NOMO-1 treated with dmso at 0.1 percent for 144 hours (cell line): ENCODE results near the gene FLNC.

ENCODE experiments used
- DNase-seq: peaks from one replicate; lab custom pipeline; 2025; ENCODE audit not compliant: unreplicated experiment; lab: John Stamatoyannopoulos, UW

Gene FLNC

DNA sequence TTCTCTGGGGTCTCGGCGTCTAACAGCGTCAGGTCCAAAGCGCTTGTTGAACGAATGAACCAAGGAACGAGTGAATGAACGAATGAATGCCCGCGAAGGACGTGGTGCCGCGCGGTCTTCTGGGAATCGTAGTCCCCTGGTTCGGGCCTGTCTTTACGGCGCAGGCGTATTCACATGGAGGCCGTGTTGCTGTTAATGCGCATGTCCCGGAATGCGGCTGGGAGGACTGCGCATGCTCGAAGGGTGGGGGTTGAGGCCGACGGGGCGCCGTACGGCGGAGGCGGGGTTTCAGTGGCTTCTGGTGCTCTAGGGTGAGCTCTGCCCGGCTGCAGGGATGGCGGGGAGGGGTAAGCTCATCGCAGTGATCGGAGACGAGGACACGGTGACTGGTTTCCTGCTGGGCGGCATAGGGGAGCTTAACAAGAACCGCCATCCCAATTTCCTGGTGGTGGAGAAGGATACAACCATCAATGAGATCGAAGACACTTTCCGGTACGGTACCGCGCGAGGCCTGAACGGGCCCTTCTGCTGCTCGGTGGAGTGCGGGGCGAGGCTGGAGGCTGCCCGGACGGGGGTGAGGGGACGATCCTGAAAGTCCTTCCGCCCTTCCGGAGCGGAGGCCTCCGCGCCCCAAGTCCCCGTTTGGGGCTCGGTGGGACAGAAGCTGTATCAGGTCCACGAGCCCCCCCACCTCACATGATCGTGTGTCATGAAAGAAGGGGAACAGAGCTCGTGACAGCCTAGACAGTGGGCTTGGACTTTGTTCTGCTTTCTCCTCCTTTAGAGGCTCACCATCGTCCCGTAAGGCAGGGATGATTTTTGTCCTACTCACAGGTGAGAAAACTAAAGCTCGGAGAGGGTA, 32.6 kb downstream of the FLNC start, which contains the start of gene ATP6V1F:
Gene ATP6V1F, plus strand, starts transcription at position 286 of the 862 bp plus-strand sequence. Its CDS starts 49 bp downstream, at position 335.
- peak; percentile 87 for DNase-seq

DNA sequence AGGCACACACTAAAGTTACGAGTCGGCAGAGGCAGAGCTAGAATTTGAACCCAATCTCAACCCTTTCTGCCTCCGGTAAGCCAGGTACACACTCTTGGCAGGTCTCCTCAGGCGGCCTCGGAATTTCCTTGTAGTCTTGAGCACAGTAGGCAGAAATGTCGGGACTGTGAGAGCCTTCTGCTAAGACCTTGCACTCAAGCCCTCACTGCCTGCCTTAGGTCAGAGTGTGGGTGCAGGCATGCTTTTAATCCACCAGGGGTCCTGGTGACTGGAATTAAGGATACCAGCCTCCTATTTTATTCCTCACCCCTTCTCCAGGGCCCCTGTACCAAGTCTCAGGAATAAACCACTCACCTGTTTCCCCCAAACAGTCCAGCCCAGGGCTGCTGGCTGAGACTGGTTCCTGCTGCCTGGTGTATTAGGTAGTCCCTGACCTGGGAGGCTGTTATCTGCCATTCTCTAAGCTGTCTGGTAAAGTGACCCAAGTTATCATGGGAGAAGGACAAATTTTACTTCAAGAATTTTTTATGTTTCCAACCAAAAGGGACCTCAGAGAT, 33.3 kb downstream of the FLNC start:
- DNase-seq: no peak

DNA sequence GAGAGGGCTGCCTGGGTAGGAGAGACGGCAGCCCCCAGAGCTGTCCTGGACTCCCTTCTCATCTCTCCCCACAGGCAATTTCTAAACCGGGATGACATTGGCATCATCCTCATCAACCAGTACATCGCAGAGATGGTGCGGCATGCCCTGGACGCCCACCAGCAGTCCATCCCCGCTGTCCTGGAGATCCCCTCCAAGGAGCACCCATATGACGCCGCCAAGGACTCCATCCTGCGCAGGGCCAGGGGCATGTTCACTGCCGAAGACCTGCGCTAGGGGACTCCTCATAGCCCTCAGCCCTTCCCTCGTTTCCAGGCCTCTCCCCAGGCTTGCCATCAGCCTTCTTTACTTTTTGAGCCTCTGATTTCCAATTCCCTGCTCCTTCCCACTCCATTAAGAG, 35.1 kb downstream of the FLNC start:
- DNase-seq: no peak

DNA sequence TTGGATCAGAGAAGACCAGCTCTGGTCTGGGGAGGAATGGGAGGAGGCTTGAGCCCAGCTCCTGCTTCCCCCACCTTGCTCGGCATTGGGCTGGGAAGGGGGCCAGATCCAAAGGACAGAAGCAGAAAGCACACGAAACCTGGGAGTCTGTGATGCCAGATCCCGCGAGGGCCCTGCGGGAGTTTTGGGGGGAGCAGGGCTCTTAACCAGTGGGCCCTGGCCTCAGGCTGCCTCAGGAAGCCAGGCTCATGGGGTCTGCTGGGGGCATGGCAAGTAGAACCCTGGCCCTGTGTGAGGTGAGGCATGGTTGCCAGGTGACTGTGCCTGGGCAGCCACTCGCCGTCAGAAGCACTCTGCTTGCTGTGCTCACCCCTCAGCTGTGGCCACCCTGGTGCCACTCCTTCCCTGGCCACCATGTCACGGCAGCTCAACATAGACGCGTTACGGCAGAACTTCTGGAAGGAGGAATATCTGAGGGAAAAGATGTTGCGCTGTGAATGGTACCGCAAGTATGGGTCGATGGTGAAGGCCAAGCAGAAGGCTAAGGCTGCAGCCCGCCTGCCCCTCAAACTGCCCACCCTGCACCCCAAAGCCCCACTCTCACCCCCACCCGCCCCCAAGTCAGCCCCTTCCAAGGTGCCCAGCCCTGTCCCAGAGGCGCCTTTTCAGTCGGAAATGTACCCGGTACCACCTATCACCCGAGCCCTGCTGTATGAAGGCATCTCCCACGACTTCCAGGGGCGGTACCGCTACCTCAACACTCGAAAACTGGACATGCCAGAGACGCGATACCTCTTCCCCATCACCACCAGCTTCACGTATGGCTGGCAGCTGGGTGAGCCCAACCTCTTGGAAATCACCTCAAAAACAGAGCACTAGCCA, 36.0 kb downstream of the FLNC start:
- no peak for DNase-seq

DNA sequence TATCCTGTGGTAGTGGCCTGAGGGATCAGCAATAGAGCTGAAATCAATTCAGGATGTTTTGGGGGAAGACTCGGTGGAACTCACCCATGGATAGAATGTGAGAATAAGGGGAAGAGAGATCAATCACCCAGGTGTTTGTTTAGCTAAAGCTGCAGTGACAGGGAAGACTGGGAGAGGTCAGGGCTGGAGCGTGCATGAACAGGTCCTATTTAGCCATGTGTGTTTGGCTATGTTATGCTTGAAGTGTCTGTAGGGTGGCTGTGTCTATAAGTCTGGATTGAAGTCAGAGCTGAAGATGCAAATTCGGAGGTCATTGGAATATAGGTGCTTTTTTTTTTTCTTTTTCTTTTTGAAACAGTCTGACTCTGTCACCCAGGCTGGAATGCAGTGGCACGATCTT, 37.0 kb downstream of the FLNC start:
- DNase-seq: no peak

DNA sequence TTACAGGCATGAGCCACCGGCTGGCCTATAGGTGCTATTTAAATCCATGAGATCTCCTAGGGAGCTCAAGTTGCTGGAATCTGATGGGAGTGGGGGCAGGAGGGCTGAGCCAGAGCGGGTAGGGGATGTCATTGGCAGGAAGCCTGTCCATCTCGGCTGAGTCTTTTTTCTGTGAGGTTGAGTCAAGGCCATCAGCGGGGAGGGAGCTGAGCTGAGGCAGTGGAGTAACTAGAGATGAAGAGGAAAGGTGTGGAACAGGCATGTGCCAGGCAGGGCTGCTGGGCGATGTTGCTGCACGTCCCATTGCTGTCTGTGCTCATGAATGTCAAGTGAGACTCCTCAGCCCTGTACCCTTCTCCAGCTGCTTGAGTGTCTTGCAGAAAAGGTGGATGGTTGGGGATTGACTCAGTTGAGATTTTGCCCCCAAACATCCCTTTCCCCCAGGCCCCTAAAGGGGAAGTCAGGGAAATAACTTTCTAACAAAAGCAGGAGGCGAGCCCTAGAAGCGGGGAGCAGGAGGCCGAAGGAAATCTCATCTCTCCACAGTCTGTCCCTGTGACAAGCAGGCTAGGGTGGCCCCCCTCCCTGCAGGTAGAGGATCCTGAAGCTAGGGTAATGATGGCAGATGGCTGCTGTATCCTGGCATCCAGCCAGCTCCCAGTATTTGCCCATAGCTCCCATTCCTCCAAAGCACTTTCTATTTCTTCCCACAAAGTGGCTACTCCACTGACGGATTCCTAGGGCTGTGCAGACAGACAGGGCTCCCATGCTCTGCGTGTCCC, 37.8 kb downstream of the FLNC start:
- no peak for DNase-seq

DNA sequence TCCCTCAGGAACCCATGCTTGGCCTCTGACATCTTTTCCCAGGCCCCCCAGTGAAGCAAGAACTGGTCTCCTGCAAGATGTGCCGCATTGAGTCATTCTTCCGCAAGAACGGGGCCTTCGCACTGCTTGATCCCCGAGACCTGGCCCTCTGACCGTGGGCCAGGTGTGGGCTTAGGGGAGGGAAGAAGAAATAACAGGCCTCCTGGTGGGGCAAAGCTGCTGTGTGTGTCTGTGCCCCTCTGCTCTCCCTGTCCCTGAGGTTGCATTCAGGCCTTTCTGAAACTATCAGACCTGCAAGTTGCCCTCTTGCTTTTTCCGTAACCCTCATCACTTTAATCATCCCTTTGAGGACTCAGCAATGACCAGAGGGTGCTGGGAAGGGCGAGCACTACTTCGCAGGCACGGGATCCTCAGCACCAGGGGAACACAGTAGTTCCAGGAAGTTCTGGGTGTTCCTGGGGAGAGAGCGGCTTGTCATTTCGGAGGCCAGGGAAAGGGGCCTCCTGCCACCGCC, 38.5 kb downstream of the FLNC start:
- no peak for DNase-seq

DNA sequence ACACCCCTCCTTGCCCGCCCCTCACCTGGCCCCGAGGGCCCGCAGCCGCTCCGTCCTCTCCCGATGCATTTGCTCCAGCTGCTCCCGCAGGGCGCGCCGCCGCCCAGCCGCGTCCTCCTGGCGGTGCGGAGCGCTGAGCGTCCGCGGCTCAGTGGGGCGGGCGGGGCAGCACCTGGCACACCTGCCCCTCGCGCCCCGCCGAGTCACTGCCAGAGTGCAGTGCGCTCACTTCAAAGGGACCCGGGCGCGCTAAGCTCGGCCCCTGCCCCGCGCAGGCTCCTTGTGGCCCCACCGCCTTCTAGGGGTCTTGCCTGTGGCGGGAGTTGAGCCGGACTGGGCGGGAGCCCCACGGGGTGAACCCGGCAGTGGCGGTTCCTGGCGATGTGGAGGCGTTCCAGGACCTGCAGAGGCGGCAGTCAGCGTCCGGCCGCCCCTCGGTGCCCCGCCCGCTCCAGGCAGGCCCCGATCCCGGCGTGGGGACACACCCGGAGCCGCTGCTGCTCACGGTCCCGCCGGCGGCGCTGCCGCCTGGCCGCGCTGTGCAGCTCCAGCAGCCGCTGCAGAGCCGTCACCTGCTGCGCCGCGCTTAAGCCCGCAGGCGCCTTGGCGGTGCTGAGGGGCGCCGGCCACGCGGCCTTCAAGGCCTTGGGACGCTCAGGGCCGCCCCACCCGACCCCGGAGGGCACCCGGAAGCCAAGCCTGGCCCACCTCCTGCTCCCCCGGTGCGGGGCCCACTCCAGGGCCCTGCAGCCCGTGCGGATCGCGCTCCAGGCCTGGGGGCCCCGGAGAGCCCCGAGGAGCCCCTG, 39.1 kb downstream of the FLNC start:
- no peak for DNase-seq

DNA sequence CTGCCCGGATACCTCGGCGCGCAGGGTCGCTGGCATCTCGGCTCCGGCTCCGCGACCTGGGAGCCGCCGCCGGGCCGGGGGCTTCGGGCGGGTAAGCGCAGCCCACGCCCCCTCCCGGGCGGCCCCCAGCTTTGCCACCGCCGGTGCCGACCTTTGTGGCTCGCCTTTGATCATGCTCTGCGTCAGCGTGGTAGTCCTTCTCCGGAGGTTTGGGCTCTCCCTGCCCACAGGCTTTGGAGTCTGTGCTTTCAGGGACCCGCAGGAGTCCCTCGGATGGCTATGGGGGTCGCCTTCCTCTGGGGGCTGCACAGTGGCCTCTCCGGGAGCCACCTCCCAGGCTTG, 39.7 kb downstream of the FLNC start:
- DNase-seq: no peak

DNA sequence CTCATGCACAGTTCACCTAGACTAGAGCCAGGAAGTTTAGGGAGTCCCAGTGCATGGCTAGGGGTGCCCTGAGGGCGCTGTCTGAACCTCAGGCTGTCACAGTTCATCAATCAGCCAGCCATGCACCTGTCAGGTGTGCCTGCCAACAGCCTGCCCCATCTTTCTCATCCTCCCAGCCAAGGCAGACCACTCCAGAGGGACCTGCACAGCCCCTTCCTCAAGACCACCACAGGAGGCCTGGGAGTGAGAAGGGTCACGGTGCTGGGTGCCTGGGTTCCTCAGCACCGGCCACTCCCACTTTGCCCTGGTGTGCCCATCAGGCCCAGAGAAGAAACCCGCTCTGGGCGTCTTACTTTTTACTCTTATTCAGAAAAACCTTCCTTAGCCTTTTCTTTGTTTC, 40.8 kb downstream of the FLNC start:
- no peak for DNase-seq

DNA sequence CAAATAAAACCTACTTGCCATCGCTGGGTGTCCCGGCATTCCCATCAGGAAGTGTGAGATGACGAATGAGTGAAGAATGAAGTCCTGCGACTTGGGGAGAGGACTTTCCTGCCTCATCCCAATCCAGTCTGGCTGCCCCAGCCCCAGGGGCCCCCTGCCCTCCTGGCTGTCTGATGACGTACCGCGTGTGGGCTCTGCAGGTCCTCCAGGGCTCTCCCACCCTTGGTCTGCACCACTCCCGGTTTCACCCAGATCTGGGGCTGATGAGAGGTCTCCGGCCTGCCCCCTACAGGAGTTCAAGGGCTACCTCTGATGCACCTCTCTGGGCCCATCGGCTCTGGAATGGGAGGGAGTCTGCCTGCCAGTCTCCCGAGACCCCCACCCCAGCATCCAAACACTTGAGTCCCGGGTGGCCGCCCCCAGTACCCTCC, 42.2 kb downstream of the FLNC start:
- no peak for DNase-seq

DNA sequence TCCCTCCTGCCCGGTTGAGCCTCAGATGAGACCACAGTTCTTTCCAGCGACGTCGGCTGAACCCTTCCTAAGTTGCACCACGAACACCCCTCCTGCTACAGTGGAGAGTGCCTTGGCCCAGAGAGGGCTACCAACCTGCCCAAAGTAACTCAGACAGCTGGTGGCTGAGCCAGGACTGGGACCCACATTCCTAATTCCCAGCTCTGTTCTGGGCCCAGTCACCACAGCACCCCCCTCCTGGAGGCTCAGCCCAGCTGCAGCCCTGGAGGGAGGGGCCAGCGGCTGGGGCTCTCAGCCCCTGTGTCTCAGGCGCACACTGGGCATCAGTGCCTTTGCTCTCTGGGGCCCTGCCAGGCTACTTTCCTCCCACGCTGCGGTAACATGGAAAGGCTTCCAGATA, 43.0 kb downstream of the FLNC start:
- DNase-seq: no peak

DNA sequence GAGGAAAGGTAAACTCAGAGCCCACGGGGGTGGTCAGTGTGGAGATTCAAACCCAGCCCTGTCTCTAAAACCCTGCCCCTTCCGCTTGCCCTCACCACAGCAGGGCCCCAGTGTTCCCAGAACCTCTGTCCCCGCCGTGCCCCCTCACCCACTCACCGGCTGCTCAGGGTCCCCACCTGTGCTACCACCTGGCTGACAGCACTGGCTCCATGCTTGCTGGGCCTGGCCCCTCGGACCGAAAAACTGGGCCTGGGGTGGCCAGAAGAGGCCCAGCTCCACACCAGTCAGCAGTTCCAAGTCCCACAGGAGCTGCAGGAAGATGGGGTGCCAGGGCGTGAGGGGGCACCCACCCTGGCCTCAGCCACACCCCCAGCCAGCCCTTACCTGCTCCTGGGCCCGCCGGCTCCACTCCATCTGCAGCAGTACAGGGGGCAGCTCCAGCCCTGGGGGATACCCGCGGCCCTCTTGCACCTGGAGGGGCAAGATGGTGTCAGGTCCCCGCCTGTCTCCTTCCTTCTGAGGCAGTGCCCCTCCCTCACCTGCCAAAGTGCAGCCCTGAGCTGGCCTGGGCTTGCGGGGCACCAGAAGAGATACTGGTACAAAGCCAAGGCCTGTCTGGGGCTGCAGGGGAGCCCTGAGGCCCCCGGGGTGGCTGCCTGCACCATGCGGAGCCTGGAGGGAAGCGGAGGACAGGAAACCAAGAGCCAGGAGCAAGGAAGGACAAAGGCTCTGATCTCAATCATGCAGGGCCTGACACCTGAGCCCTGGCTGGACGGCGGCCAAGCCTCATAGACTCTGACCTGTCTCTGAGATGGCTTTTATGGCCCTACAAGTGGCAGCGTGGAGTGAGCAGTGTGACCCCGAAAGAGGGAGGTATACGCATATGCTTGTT, 44.2 kb downstream of the FLNC start:
- no peak for DNase-seq

DNA sequence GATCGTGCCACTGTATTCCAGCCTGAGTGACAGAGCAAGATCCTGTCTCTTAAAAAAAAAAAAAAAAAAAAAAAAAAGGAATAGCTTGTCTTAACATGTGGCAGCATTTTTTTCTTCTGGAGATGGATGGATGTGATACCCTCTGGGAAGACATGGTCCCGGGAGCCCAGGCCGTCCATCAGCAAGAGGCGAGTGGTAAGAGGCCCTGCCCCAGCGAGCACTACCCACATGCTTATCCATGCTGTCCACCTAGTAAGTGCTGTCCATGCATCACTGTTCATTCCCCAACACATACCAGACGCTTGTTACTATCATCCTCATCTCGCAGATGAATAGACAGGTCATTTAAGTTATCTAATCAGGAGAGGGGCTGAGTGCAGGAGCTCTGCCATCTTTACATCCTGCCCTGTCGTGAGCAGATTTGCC, 45.3 kb downstream of the FLNC start:
- DNase-seq: no peak

DNA sequence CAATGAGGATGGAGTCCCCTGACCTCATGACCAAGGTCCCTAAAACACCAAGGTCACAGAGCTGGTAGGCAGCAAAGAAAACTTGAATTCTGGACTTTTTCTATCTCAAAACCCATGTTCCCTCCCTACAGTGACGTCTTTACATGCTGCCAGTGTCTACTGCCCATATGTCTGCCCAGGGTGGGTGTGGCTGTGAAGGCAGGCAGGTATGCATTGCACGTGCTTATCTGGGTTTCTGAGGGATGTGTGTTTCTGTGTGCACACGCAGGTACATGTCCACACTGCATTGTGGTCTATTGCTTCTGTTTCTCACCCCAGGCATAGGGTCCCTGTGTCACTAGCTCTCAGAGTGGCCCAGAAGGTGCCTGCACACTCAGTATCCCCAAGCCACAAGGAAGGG, 45.9 kb downstream of the FLNC start:
- DNase-seq: no peak

DNA sequence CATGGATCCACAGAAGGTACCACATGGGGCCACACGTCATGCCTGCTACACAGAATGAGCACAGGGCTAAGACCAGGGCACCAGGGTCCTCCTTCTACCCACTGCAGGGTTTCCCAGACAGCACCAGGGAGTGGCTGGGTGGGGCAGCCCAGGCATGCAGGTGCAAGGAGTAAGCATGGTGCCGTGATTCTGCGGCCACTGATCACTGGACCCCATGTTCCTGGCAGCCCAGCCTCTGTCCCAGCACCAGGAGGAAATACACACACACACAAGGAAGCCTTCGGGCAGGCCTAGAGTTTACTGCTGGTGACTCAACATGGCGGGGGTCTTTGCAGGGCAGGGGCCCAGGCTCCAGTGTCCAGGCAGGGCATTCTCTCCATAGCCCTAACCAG, 46.4 kb downstream of the FLNC start:
- no peak for DNase-seq

DNA sequence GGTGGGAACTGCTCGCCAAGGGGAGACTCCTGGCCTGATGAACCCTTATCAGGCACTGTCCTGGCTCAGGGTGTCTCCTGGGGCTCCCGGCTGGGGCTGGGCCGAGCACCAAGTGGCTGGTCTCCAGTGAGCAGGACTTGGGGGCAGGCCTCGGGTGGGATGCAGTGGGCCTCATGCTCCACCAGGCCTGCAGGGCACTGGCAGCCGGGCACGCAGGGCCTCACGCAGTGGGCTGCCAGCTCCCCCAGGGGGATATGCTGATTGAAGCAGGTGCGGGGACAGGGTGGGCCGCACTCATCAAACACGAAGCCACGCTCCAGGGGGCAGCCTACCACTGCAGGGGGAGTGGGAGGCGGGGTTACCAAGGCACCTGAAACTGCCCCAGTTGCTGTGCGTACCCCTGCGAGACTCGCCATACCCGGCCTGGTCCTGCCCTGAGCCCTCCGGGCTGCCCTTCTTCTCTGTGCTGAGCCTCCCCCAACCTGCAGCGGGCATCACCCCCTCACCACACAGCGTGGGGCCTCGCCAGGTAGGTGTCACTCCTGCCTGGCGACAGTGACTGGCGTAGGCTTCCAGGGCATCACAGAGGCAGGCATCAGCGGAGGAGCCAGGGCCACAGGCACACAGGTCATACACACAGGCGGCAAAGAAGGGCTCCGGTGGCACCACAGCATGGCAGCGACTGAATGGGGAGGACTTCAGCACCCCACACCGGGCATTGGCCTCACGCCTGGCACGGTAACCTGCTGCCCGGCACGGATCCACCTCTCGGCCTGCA, 47.0 kb downstream of the FLNC start:
- DNase-seq: no peak

DNA sequence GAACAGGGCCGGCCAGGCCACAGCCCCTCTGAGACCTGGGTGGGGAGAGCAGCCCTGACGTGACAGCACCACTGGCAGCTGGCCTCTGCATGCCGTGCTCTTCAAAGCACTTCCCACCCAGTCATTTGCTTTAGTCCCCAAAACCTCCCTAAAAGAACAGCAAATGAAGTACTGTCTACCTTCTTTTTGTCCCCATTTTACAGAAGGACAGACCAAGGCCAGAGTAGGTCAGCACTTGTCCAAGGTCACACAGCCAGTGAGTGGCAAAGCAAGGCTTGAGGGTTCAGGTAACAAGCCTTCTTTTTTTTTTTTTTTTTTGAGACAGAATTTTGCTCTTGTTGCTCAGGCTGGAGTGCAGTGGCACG, 47.5 kb downstream of the FLNC start:
- DNase-seq: no peak
